Neuron (in vitro differentiated cells): ENCODE measurements around the gene ABHD12.

Experiments used
- H2AFZ ChIP-seq: one replicate; pipeline ENCODE4 v1.6.1; 2013; ENCODE audit warnings: low read depth, mild to moderate bottlenecking, inconsistent platforms, low read length, moderate library complexity
- H3K27me3 ChIP-seq: one replicate; pipeline ENCODE4 v1.6.1; 2013; ENCODE audit warnings: low read length; ENCODE audit not compliant: insufficient read depth
- H3K36me3 ChIP-seq: one replicate; pipeline ENCODE4 v1.6.1; 2013; ENCODE audit warnings: low read length; ENCODE audit not compliant: insufficient read depth
- H3K4me1 ChIP-seq: one replicate; pipeline ENCODE4 v1.6.1; 2013; ENCODE audit warnings: low read length; ENCODE audit not compliant: insufficient read depth
- H3K4me3 ChIP-seq: 2 replicates; pipeline ENCODE4 v1.5.1; 2013; ENCODE audit warnings: mild to moderate bottlenecking, low read length, moderate library complexity
- H3K9me3 ChIP-seq: one replicate; pipeline ENCODE4 v1.6.1; 2013; ENCODE audit warnings: low read length

ABHD12 gene

DNA sequence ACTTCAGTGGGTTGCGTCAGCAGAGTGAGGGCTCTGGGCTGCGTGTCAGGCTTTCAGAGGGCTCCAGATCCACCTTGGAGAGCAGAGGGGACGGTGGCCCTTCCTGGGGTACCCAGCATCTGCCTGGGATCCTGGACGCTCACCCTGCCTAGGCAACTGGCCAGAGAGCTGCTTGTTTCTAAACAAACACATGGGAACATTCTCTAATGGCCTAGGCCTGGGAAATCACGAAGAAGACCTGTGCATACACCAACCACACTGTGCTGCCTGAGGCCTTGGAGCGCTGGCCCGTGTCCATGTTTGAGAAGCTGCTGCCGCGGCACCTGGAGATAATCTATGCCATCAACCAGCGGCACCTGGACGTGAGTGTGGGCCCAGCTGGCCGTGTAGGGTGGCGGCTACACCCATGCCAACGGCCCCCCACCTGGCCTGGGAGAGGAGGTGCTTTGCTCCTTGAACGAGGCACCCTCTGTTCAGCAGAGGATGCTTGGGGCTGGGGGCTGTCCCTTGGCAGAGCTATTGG is 110.5 kb downstream of the ABHD12 start:
- H2AFZ ChIP-seq, result no peak overlapping the region
- no peak overlapping the region for H3K4me3 ChIP-seq
- no peaks in the 10 kb centered on the region for H3K4me1 ChIP-seq
- H3K27me3 ChIP-seq, result no peaks in the 10 kb centered on the region
- peaks cover 90% of the 10 kb centered on the region for H3K36me3 ChIP-seq
- no peaks in the 10 kb centered on the region for H3K9me3 ChIP-seq

DNA sequence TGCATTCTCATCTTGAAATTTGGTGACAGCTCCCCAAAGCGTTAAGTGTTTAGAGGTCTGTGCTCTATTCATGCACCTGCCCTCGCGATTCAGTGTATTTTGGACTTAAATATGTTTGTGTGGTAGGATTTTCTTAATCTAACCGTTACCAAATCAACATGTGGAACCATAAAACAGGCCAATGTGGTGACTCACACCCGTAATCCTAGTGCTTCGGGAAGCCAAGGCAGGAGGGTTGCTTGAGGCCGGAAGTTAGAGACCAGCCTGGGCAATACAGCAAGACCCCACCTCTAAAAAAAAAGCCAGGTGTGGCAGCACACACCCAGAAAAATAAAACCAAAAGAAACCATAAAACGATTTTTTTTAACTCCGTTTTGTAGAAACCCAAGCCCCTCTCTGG is 111.2 kb downstream of the ABHD12 start:
- Histone ChIP-seq H3K4me1 (no peaks in the 10 kb centered on the region), H3K36me3 (peaks cover 93% of the 10 kb centered on the region), H3K9me3 (no peaks in the 10 kb centered on the region), H2AFZ (no peak overlapping the region), H3K27me3 (no peaks in the 10 kb centered on the region), H3K4me3 (no peak overlapping the region)

DNA sequence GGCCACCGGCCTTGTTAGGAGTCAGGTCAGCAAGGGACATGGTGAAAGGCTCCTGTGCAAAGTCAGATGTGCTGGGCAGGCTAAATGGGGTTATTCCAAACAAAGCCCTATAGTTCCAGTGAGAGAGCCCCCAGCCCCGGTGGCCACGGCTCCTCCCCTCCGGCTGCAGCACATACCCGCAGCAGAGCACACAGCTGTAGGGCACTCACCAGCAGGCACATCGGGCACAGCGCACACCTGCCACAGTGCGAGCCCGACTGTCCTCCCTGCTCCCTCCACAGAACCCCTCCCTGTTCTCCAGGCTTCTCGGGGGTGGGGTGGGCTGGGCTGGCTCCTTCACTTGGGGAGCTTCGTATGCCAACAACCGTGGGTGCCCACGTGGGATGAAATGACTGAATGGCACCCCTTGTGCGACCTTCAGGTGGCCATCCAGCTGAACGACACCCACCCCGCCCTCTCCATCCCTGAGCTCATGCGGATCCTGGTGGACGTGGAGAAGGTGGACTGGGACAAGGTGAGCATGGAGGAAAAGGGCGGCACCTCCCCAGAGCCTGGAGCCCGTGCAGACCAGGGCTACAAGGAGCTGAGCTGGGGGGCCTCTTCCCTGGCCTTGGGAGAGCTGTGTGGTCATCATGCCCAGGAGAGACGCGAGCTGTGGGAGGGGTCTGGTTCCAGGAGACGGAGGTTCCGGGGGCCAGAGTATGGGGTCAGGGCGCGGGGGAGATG is 111.8 kb downstream of the ABHD12 start:
- H3K4me3 ChIP-seq, result no peak overlapping the region
- H3K9me3 ChIP-seq, result no peaks in the 10 kb centered on the region
- no peak overlapping the region for H2AFZ ChIP-seq
- no peaks in the 10 kb centered on the region for H3K4me1 ChIP-seq
- peaks cover 92% of the 10 kb centered on the region for H3K36me3 ChIP-seq
- no peaks in the 10 kb centered on the region for H3K27me3 ChIP-seq

DNA sequence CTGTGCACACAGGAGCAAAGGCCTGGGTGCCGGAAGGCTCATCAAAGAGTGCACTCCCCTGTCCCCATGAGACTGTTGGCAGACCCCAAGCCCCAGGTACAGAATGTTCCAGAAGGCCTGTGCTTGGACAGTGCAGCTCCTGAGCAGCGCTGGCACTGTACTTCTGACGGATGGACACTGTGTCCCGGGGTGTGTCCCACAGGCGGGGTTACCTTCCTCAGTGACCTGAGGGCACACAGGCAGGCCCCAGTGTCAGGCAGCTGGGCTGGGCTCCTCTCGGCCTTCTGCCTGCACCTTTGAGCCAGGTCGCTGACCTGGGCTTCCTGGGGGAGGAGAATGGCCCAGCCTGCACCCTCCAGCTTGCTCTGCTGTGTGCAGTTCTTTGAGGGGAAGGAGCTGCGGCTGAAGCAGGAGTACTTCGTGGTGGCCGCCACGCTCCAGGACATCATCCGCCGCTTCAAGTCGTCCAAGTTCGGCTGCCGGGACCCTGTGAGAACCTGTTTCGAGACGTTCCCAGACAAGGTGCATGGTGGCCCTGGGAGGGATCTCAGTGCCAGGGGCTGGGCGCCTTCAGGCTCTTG is 112.6 kb downstream of the ABHD12 start:
- H2AFZ ChIP-seq, result no peak overlapping the region
- no peaks in the 10 kb centered on the region for H3K4me1 ChIP-seq
- H3K27me3 ChIP-seq, result no peaks in the 10 kb centered on the region
- H3K36me3 ChIP-seq, result peaks cover 90% of the 10 kb centered on the region
- H3K4me3 ChIP-seq, result no peak overlapping the region
- H3K9me3 ChIP-seq, result no peaks in the 10 kb centered on the region

DNA sequence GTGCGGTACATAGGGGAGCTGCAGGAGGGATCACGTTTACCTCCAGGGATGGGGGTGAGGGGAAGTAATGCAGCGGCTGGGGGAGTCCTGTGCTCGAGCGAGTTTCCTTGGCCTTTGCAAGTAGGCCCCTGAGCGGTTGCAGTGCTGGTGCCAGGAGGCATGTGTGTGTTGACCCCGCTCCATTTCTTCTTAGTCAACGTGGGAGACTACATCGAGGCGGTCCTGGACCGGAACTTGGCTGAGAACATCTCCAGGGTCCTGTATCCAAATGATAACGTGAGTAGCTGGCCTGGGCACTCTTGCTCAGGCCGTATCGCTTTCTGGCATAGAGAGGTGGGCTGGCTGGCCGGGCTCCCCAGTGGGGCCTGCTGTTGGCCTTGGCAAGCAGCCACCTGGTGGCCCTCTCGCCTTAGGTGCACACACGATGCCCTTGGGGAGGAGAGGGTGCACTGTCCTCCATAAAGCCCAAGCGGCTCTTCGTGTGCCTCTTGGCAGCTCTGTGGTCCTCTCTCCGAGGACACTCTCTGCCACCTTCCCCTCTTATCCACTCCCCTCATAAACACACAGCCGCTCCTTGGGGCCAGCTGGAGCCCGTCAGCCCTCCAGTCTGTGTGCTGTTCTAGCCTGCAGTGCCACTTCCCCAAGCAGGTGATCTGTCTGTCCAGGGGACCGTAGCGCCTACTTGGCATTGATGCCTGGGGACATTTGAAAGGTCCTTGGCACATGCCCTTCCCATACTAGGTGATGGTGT is 113.4 kb downstream of the ABHD12 start:
- Histone ChIP-seq H3K36me3 (peaks cover 91% of the 10 kb centered on the region), H3K27me3 (no peaks in the 10 kb centered on the region)

DNA sequence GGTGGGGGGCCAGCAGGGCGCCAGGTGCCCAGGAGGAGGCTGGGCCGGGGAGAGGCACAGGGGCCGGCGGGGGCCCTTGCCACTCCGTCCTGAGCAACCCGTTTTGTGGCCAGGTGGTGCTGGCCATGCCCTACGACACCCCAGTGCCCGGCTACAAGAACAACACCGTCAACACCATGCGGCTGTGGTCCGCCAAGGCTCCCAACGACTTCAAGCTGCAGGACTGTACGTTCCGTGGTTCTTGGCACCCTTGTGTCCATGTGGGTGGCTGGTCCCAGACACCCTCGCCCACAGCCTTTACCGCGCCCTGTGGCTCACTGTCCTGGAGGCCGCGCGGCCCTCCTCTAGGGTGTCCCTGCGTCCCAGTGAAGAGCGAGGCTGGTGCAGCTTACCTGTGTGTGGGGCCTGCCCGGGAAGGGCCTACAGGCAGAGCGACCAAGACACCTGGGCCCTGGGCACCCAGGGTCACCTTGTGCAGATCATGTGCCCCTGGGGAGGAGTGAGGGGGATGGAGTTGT is 114.0 kb downstream of the ABHD12 start:
- Histone ChIP-seq H3K36me3 (peaks cover 91% of the 10 kb centered on the region), H2AFZ (no peak overlapping the region), H3K9me3 (no peaks in the 10 kb centered on the region), H3K4me3 (no peak overlapping the region), H3K4me1 (no peaks in the 10 kb centered on the region), H3K27me3 (no peaks in the 10 kb centered on the region)

More for the DNA sequence above, 113.4 kb downstream of the ABHD12 start:
- Histone ChIP-seq H3K4me1 (no peaks in the 10 kb centered on the region), H3K9me3 (no peaks in the 10 kb centered on the region), H2AFZ (no peak overlapping the region), H3K4me3 (no peak overlapping the region)

DNA sequence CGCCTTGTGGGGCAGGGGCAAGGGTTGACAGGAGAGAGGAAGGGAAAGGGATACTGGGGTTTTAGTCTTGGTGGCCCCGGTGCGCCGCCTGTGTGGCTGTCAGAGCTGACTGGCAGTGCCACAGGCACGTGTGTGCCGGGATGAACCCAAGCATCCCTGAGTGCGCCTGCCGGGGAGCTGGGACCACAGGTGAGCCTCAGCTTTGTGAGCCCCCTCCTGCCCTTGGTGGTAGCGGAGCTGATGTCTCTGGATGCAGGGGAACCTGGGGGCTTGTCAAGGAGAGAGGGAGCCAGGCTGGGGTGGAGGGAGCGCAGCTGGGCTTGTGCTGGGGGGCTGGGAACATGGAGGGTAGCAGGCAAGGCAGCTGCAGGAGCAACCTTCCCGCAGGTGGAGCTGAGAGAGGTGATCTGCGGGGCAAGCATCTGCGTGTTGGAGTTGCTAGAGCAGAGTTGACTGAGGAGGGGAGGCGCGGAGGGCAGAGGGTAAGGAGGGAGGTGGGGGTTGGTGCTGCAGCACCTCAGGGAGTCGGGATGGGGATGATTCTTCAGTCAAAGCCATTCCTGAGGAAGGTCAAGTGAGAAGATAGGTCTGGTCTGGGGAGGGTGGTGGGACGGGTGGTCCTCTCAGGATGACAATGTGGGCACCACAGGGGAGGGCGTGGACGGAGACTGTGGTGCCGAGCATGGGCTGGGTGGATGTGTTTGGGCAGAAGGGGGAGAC is 114.7 kb downstream of the ABHD12 start:
- H3K4me1 ChIP-seq, result no peaks in the 10 kb centered on the region
- no peak overlapping the region for H2AFZ ChIP-seq
- peaks cover 91% of the 10 kb centered on the region for H3K36me3 ChIP-seq
- no peaks in the 10 kb centered on the region for H3K27me3 ChIP-seq
- H3K4me3 ChIP-seq, result no peak overlapping the region
- H3K9me3 ChIP-seq, result no peaks in the 10 kb centered on the region

DNA sequence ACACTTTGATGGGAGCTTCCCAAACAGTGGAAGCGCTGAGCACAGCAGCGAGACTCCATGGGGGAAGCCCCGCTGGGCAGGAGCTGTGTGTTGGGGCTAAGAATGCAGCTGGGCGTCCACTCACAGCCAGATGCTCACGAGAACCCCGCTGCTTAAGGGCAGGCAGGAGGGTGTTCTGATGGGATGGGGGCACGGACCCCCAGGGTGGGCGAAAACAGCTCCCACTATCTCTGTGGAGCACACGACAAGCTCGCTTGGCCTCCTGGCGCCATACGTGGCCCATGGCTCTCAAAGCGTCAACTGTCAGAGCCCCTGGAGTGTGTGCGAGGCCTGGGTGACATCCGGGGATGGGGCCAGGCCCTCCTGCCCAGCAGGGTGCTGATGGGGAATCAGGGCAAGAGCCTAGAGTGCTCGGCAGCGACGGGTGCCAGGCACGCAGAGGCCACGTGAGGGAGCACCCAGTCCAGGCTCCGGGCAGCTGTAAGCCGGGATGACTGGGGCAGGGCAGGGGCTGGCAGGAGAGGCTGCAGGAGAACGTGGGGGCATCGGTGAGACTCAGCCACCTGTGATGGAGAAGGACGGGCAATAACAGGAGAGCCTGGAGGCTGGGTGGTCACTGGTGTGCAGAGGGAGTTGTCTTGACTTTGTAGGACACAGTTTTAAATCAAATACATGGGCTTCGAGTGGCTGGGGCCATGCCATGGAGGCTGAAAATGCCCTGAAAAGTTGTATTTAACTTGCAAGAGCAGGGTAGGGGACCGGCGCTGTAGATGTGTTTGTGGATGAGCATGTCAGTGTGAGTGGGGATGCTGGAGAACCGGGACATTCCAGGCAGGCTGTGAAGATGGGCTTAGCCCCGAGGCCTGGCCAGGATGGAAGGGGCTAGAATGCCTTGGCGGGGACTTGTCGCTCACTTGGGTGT is 115.5 kb downstream of the ABHD12 start:
- Histone ChIP-seq H3K4me3 (no peak overlapping the region), H3K4me1 (no peaks in the 10 kb centered on the region), H3K9me3 (no peaks in the 10 kb centered on the region), H3K36me3 (peaks cover 90% of the 10 kb centered on the region), H2AFZ (no peak overlapping the region), H3K27me3 (no peaks in the 10 kb centered on the region)

DNA sequence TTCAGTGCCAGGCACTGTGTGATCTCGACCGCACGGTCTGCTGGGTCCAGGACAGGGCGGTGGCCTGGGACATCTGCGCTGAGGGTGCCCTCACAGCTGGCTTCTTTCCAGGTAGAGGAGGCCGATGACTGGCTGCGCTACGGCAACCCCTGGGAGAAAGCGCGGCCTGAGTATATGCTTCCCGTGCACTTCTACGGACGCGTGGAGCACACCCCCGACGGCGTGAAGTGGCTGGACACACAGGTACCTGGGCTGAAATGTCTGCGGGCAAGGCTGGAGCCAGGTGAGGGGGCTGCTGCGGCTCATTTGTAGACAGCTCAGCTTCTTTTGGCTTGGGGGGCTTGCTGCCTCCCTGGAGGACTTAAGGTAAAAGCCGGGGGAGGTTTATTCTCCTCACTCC is 116.2 kb downstream of the ABHD12 start:
- Histone ChIP-seq H3K9me3 (no peaks in the 10 kb centered on the region), H3K36me3 (peaks cover 84% of the 10 kb centered on the region), H3K4me3 (no peak overlapping the region), H2AFZ (no peak overlapping the region), H3K27me3 (no peaks in the 10 kb centered on the region), H3K4me1 (peaks cover under 1% of the 10 kb centered on the region)

DNA sequence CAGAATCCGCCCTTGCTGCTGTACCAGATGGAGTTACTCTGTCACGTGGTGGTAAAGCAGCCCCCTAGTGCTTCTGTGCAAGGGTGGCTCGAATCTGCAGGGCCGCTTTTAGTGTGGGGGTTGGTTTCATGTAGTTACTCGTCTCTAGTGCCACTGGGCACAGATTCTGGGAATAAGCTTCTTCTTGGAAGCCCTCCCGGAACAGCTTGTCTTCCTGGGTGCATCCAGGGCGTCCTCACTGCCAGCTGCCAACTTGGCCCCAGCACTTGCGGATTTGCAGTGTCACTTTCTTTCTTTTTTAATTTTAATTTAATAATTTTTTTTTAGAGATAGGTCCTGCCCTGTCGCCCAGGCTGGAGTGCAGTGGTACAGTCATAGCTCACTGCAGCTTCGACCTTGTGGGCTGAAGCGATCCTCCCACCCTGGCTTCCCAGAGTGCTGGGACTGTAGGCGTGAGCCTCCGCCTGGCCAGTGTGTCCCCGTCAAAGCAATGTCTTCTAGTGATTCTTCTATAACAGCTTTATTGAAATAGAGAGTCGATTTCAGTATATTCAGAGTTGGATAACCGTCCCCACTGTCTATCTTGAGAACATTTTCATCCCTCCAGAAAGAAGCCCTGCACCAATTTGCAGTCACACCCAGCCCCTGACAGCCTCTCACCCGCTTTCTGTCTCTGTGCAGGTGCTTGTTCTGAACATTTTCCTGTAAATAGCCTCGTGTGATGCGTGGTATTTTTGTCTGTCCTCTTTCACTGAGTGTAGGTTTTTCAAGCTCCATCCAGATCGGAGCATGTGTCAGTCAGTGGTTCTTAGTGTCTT is 116.9 kb downstream of the ABHD12 start:
- H3K4me3 ChIP-seq, result no peak overlapping the region

DNA sequence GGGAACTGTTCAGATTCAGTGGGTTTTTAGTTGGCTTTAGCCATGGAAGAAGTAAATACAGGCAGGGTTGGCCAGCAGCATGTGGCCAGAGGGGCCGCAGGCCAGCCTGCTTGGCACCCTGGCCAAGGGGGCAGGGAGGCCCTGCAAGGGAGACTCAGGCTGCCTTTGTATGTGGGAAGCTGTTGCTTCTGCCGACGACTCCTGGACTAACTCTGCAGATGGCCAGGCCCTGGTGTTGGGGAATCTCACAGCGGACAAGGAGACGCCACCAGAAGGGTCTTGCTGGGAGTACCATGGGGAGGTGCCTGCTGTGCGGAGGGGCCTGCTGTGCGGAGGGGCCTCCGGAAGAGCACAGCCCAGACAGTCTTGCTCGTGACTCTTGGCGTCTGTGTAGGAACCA is 117.6 kb downstream of the ABHD12 start:
- peaks cover 3% of the 10 kb centered on the region for H3K4me1 ChIP-seq
- H3K9me3 ChIP-seq, result no peaks in the 10 kb centered on the region
- no peak overlapping the region for H2AFZ ChIP-seq
- H3K4me3 ChIP-seq, result no peak overlapping the region
- no peaks in the 10 kb centered on the region for H3K27me3 ChIP-seq
- H3K36me3 ChIP-seq, result peaks cover 79% of the 10 kb centered on the region

More for the DNA sequence above, 116.9 kb downstream of the ABHD12 start:
- no peak overlapping the region for H2AFZ ChIP-seq
- H3K36me3 ChIP-seq, result peaks cover 86% of the 10 kb centered on the region
- peaks cover 3% of the 10 kb centered on the region for H3K4me1 ChIP-seq
- no peaks in the 10 kb centered on the region for H3K9me3 ChIP-seq
- no peaks in the 10 kb centered on the region for H3K27me3 ChIP-seq
